NCI-H2227 (cell line): ENCODE data around the gene RHOD.

Experiments used
- DNase-seq: peaks from one replicate; lab custom pipeline; 2025; ENCODE audit not compliant: unreplicated experiment; lab: John Stamatoyannopoulos, UW

Gene RHOD

GRCh38 chr11:67056267-67057204, at the start of gene RHOD:
Gene RHOD, plus strand, starts transcription at chr11:67056847. Its CDS starts 56 bp downstream, at chr11:67056903.
- DNase-seq = no peak

GRCh38 chr11:67007126-67007525, 49.5 kb upstream of the RHOD start:
- no peak for DNase-seq

- DNase-seq = no peak
Measured at GRCh38 chr11:67010296-67010905, 46.2 kb upstream of the RHOD start.

GRCh38 chr11:67013511-67014045, 43.1 kb upstream of the RHOD start:
- DNase-seq = no peak

- no peak for DNase-seq
Measured at GRCh38 chr11:67014343-67014742, 42.3 kb upstream of the RHOD start.

- DNase-seq = no peak
Measured at GRCh38 chr11:67015048-67015447, 41.6 kb upstream of the RHOD start.

- DNase-seq = no peak
Measured at GRCh38 chr11:67016550-67016949, 40.1 kb upstream of the RHOD start.

GRCh38 chr11:67020949-67021348, 35.7 kb upstream of the RHOD start:
- no peak for DNase-seq

GRCh38 chr11:67022341-67022933, 34.2 kb upstream of the RHOD start:
- peak; percentile 33 for DNase-seq

GRCh38 chr11:67022961-67023956, 33.4 kb upstream of the RHOD start, which contains the start of gene SYT12:
Gene SYT12, plus strand, starts transcription at chr11:67023134. Its CDS starts 7,011 bp downstream, at chr11:67030145.
- peak; percentile 38 for DNase-seq

- no peak for DNase-seq
Measured at GRCh38 chr11:67023957-67024353, 32.7 kb upstream of the RHOD start.

- DNase-seq = no peak
Measured at GRCh38 chr11:67024410-67024809, 32.2 kb upstream of the RHOD start.

- no peak for DNase-seq
Measured at GRCh38 chr11:67024966-67025365, 31.7 kb upstream of the RHOD start.

GRCh38 chr11:67025750-67026149, 30.9 kb upstream of the RHOD start:
- DNase-seq = no peak

GRCh38 chr11:67026941-67027340, 29.7 kb upstream of the RHOD start:
- no peak for DNase-seq

GRCh38 chr11:67027483-67027930, 29.1 kb upstream of the RHOD start:
- DNase-seq = no peak

GRCh38 chr11:67027943-67028542, 28.6 kb upstream of the RHOD start:
- peak; percentile 77 for DNase-seq

- no peak for DNase-seq
Measured at GRCh38 chr11:67029146-67029545, 27.5 kb upstream of the RHOD start.

- no peak for DNase-seq
Measured at GRCh38 chr11:67030976-67031375, 25.7 kb upstream of the RHOD start.
